SK-N-SH (cell line): ENCODE results near the gene NRIP3. TPM values are rescaled to one million over a fixed set of nuclear protein-coding genes. Genes with fewer than 3 reads are reported as not detected.

Experiments
- CTCF ChIA-PET: fragments of 300-600, 350-600 bp; formaldehyde crosslinking; extraction: SDS; loops from one replicate; lab custom pipeline; 2021; lab: Yijun Ruan, JAX
- POLR2A ChIA-PET: fragments of 350-600 bp; sonication (Branson Sonifier 250); formaldehyde crosslinking; extraction: SDS; loops from one replicate; lab custom pipeline; 2020; ENCODE audit warnings: antibody characterized with exemption, inconsistent platforms; lab: Yijun Ruan, JAX
- DNase-seq: peaks from one replicate; pipeline ENCODE4 v3.0.0; 2012
- H2AFZ ChIP-seq: fragments of 200-600 bp; sonication (generic); 2 replicates; pipeline ENCODE4 v1.8.1; 2016; ENCODE audit warnings: antibody characterized with exemption, mild to moderate bottlenecking, low read depth
- H3F3A ChIP-seq: fragments of 200-600 bp; sonication (generic); replicated peaks from 2 replicates; pipeline ENCODE3; 2016; ENCODE audit warnings: antibody characterized with exemption, mild to moderate bottlenecking; ENCODE audit not compliant: insufficient read depth
- H3K27ac ChIP-seq, 2 experiments: fragments of 200-500 bp in 1 of 2; fragments of 200-600 bp in 1 of 2; sonication (Bioruptor generic) in 1 of 2; sonication (generic), shearing (Covaris generic) in 1 of 2; 2 replicates each; pipeline versions ENCODE4 v1.5.1 to v1.6.1; 2014 to 2016; ENCODE audit warnings: low read depth in 2 of 2, inconsistent platforms in 1 of 2, low read length in 1 of 2, mild to moderate bottlenecking in 1 of 2, mixed read lengths in 1 of 2
- H3K27me3 ChIP-seq: fragments of 200-600 bp; sonication (generic), shearing (Covaris generic); 2 replicates; pipeline ENCODE4 v1.6.1; 2016; ENCODE audit warnings: mixed run types; ENCODE audit not compliant: insufficient read depth
- H3K36me3 ChIP-seq, 2 experiments: fragments of 200-500 bp in 1 of 2; fragments of 200-600 bp in 1 of 2; sonication (Bioruptor generic) in 1 of 2; sonication (generic) in 1 of 2; replicated peaks in 1 of 2; 2 replicates each; pipeline versions ENCODE3 to v1.5.1; 2014 to 2016; ENCODE audit warnings: low read length in 1 of 2, mild to moderate bottlenecking in 1 of 2; ENCODE audit not compliant: insufficient read depth in 2 of 2, control insufficient read depth in 1 of 2
- H3K4me1 ChIP-seq, 2 experiments: fragments of 200-500 bp in 1 of 2; fragments of 200-600 bp in 1 of 2; sonication (Bioruptor generic) in 1 of 2; sonication (generic), shearing (Covaris generic) in 1 of 2; 2 replicates each; pipeline versions ENCODE4 v1.5.1 to v1.6.1; 2014 to 2016; ENCODE audit warnings: low read depth in 1 of 2, low read length in 1 of 2, mixed run types in 1 of 2; ENCODE audit not compliant: insufficient read depth in 2 of 2, control insufficient read depth in 1 of 2
- H3K4me2 ChIP-seq: fragments of 200-600 bp; sonication (generic), shearing (Covaris generic); 2 replicates; pipeline ENCODE4 v1.6.1; 2017; ENCODE audit warnings: mixed run types
- H3K4me3 ChIP-seq, 2 experiments: fragments of 200-500 bp in 1 of 2; fragments of 200-600 bp in 1 of 2; sonication (Bioruptor generic) in 1 of 2; sonication (generic), shearing (Covaris generic) in 1 of 2; 2 replicates each; pipeline versions ENCODE4 v1.5.1 to v1.8.1; 2014 to 2016; ENCODE audit warnings: low read depth in 2 of 2, inconsistent platforms in 1 of 2, low read length in 1 of 2, mild to moderate bottlenecking in 1 of 2, mixed read lengths in 1 of 2, moderate library complexity in 1 of 2
- H3K79me2 ChIP-seq: fragments of 200-600 bp; sonication (generic); 2 replicates; pipeline ENCODE4 v1.8.1; 2017; ENCODE audit warnings: mild to moderate bottlenecking; ENCODE audit not compliant: insufficient read depth
- H3K9ac ChIP-seq: fragments of 200-600 bp; sonication (generic); 2 replicates; pipeline ENCODE4 v1.6.1; 2017; ENCODE audit warnings: mixed run types
- H3K9me2 ChIP-seq: fragments of 200-600 bp; sonication (generic); 2 replicates; pipeline ENCODE4 v1.6.1; 2017; ENCODE audit warnings: mixed run types
- H3K9me3 ChIP-seq: fragments of 200-600 bp; sonication (generic); 2 replicates; pipeline ENCODE4 v1.6.1; 2017; ENCODE audit warnings: mixed run types, mild to moderate bottlenecking, moderate library complexity
- H4K20me1 ChIP-seq: fragments of 200-600 bp; sonication (generic); 2 replicates; pipeline ENCODE4 v1.6.1; 2017; ENCODE audit warnings: mild to moderate bottlenecking, mixed run types; ENCODE audit not compliant: insufficient read depth
- EP300 ChIP-seq, 2 experiments: IDR thresholded peaks; 2 replicates each; pipeline versions ENCODE4 v1.4.0 to v1.6.1; 2012; ENCODE audit warnings: borderline replicate concordance in 1 of 2, low read depth in 1 of 2, low read length in 1 of 2
- EZH2phosphoT487 ChIP-seq: fragments of 200-600 bp; sonication (generic); IDR thresholded peaks from 2 replicates; pipeline ENCODE4 v1.6.1; 2017; ENCODE audit warnings: low read depth, mixed run types, mild to moderate bottlenecking, antibody characterized with exemption, moderate library complexity, borderline replicate concordance
- FOSL2 ChIP-seq: IDR thresholded peaks from 2 replicates; pipeline ENCODE4 v1.4.0; 2012; ENCODE audit warnings: low read depth, mild to moderate bottlenecking, moderate library complexity, borderline replicate concordance
- FOXJ3 ChIP-seq: sonication (generic); formaldehyde crosslinking; IDR thresholded peaks from 2 replicates; pipeline ENCODE4 v1.5.1; 2020; ENCODE audit warnings: mild to moderate bottlenecking, missing genetic modification reagents
- GATA2 ChIP-seq: sonication (generic); formaldehyde crosslinking; IDR thresholded peaks from 2 replicates; pipeline ENCODE4 v1.5.0; 2020; ENCODE audit warnings: mild to moderate bottlenecking, missing genetic modification reagents
- MEF2A ChIP-seq: IDR thresholded peaks from 2 replicates; pipeline ENCODE4 v1.4.0; 2012; ENCODE audit warnings: low read depth, borderline replicate concordance
- MXI1 ChIP-seq: IDR thresholded peaks from 2 replicates; pipeline ENCODE4 v1.6.1; 2012; ENCODE audit warnings: mild to moderate bottlenecking, low read depth, low read length, improper control_type of control experiment
- NRF1 ChIP-seq: IDR thresholded peaks from 2 replicates; pipeline ENCODE4 v1.6.1; 2012; ENCODE audit warnings: low read depth, mild to moderate bottlenecking, low read length
- PBX3 ChIP-seq: IDR thresholded peaks from 2 replicates; pipeline ENCODE4; 2012
- POLR2AphosphoS5 ChIP-seq: IDR thresholded peaks from 2 replicates; pipeline ENCODE4 v1.6.1; 2012; ENCODE audit warnings: low read depth, low read length
- RCOR1 ChIP-seq: fragments of 150-350 bp; IDR thresholded peaks from 2 replicates; pipeline ENCODE4 v1.6.1; 2017; ENCODE audit warnings: antibody characterized with exemption, low read length
- REST ChIP-seq: IDR thresholded peaks from 2 replicates; pipeline ENCODE4 v1.6.1; 2012; ENCODE audit warnings: mild to moderate bottlenecking, low read depth, low read length, moderate library complexity
- RFX5 ChIP-seq: IDR thresholded peaks from 2 replicates; pipeline ENCODE4 v1.6.1; 2012; ENCODE audit warnings: mild to moderate bottlenecking, improper control_type of control experiment, low read length
- RXRA ChIP-seq: IDR thresholded peaks from 2 replicates; pipeline ENCODE4 v1.4.0; 2012; ENCODE audit warnings: low read depth, mild to moderate bottlenecking, borderline replicate concordance
- SIN3A ChIP-seq: IDR thresholded peaks from 2 replicates; pipeline ENCODE4 v1.6.1; 2012; ENCODE audit warnings: low read depth, mild to moderate bottlenecking, low read length, moderate library complexity, borderline replicate concordance
- TEAD4 ChIP-seq: IDR thresholded peaks from 2 replicates; pipeline ENCODE4 v1.4.0; 2012; ENCODE audit warnings: mild to moderate bottlenecking, borderline replicate concordance; ENCODE audit not compliant: insufficient read depth
- ZBTB33 ChIP-seq: IDR thresholded peaks from 2 replicates; pipeline ENCODE4 v1.4.0; 2012; ENCODE audit warnings: low read depth, borderline replicate concordance
- WGBS: methylation state at CpG from one replicate; pipeline ENCODE4 v1.1.6; 2017; ENCODE audit warnings: low lambda C conversion rate; 5-methylcytosine and 5-hydroxymethylcytosine counted together
- polyA plus RNA-seq, 3 experiments: library from polyadenylated mRNA; depleted of rRNA; stranded (reverse); fragments of >200 nt; gene quantifications; 2 replicates each; pipeline ENCODE4 v1.2.3, GENCODE V29; 2012

NRIP3 gene
- polyA plus RNA-seq, 1 of the 3 experiments (the other 2 are of a cell fraction), result 2.1 TPM

GRCh38 chr11:8961401-8961800 is 42.4 kb downstream of the NRIP3 start:
- H3K79me2 ChIP-seq, result peaks cover 73% of the 10 kb centered on the region
- no peaks in the 10 kb centered on the region for H3K9me3 ChIP-seq
- no peaks in the 10 kb centered on the region for H3K27me3 ChIP-seq
- no peak for DNase-seq
- peaks cover 5% of the 10 kb centered on the region for H3F3A ChIP-seq
- H3K4me1 ChIP-seq, result peaks cover 12 to 13% of the 10 kb centered on the region in 2 experiments; a peak in 3 of 4 replicates
- H3K4me2 ChIP-seq, result no peak overlapping the region
- no peak overlapping the region for H3K27ac ChIP-seq
- H3K9ac ChIP-seq, result no peak overlapping the region
- H4K20me1 ChIP-seq, result no peaks in the 10 kb centered on the region
- peaks cover 4 to 7% of the 10 kb centered on the region in 2 experiments for H3K36me3 ChIP-seq
- CTCF ChIA-PET, result interaction anchor here (0.9 to 1.3 kb wide), 4 partner anchors 46 to 545 kb away, joined by 3 to 4 read pairs (median 4); no protein-coding TSS in a partner anchor
- WGBS, result 76% methylated on average over 2 of the region's 2 CpGs
- H2AFZ ChIP-seq, result no peak overlapping the region
- TF ChIP-seq MXI1, result no peak
- TF ChIP-seq FOSL2, result no peak
- no peak for TF ChIP-seq RCOR1
- TF ChIP-seq EZH2phosphoT487, result no peak
- TF ChIP-seq RXRA, result no peak
- no peak for TF ChIP-seq TEAD4
- TF ChIP-seq EP300 (IDR thresholded peaks at IDR 0.05; ENCODE audit: borderline replicate concordance in 1 of 2, low read depth in 1 of 2, low read length in 1 of 2), result no peak
- no peak for TF ChIP-seq POLR2AphosphoS5
- TF ChIP-seq FOXJ3 (CRISPR knock-in tag), result no peak
- TF ChIP-seq MEF2A, result no peak
- no peak for TF ChIP-seq NRF1
- no peak for TF ChIP-seq RFX5
- TF ChIP-seq REST, result no peak
- no peak for TF ChIP-seq PBX3
- no peak for TF ChIP-seq GATA2
- no peak for TF ChIP-seq ZBTB33
- TF ChIP-seq SIN3A, result no peak
- POLR2A ChIA-PET, result no interaction called here
- no peaks in the 10 kb centered on the region for H3K9me2 ChIP-seq
- no peak overlapping the region for H3K4me3 ChIP-seq
